ENCODE data around the gene KIF26B. TPM values are rescaled to one million over a fixed set of nuclear protein-coding genes. Genes with fewer than 3 reads are reported as not detected.

The KIF26B gene
- total RNA-seq, 2 donors from 2014 or later = not detected

DNA sequence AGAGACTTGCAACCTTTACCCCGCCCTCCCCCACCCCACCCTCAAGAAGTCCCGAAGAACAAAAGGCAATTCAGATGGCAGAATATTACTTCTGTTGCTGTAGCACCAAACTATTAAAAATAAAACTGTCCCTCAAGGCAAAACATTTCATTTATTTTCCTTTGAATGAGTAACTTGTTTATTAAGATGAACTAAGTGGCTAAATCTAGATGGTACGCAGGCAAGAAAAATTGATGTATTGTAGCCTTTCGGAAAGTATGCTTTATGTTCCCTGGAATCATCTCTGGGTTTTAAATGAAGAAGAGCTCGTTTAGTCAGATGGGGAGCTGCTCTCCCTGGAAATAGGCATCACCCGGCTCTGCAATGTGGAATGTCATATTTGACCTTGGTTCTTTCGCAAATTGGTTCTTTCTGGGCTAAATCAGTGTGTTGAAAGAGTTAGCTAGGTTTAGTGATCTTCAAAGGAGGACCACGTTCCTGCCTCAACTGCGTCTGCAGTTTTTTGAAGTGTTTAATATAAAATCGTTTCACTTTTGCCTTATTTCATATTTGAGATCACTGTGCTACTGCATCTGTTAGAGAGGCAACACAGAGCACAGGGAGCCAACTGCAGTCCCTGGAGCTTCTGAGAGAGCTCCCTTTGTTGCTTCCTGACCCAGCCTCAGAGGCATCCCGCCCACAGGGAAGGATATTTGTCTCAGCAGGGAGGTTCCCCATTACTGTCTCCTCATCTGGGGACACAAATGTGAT, 61.8 kb downstream of the KIF26B start:
- Mint-ChIP-seq H3K4me3 (no peak overlapping the region), H3K27me3 (no peaks in the 10 kb centered on the region), H3K36me3 (ENCODE audit: low read depth) (no peaks in the 10 kb centered on the region), H3K9me3 (no peaks in the 10 kb centered on the region), H3K27ac (no peak overlapping the region), H3K4me1 (no peaks in the 10 kb centered on the region)
- ATAC-seq (replicated peaks) = no peak

DNA sequence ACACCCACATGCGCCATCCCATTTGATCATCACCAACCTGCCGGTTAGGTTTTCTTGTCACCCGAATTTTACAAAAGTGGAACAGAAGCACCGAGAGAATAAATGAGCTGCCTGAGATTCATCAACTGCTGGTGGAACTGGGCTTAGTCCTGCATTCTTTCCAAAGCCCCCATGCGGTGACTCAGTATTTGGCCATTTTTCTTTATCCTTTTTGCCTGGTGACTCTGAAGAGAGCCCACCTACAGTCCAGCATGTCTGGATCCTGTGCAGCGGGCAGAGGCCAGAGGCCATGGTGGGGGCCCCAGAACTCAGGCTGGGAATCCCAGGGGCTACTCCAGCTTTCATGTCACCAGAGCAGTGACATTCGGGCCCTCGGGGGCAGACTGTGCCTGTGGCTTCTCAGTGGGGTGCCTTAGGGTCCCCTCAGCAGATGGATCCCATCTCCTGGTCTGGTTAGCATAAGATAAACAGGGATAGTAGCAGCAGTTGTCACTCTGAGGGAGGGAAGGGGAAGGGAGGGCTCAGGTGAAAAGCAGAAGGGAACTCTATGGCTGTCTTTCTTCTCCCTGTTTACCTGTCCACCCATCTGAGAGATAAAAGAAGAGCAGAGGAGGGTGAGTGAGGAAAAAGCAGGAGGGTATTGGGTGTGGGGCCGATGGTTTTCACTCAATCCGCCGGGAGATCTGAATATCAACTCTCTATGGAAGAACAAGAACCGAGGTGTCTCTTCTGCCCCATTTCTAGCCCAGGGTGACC, 63.2 kb downstream of the KIF26B start:
- Mint-ChIP-seq H3K4me3 (no peak overlapping the region), H3K4me1 (no peaks in the 10 kb centered on the region), H3K36me3 (ENCODE audit: low read depth) (no peaks in the 10 kb centered on the region), H3K9me3 (no peaks in the 10 kb centered on the region), H3K27ac (no peak overlapping the region), H3K27me3 (no peaks in the 10 kb centered on the region)
- no peak for ATAC-seq (replicated peaks)

- Mint-ChIP-seq H3K4me3 (no peak overlapping the region), H3K27me3 (no peaks in the 10 kb centered on the region), H3K4me1 (no peaks in the 10 kb centered on the region), H3K36me3 (ENCODE audit: low read depth) (no peaks in the 10 kb centered on the region), H3K9me3 (no peaks in the 10 kb centered on the region), H3K27ac (no peak overlapping the region)
- ATAC-seq (replicated peaks) = no peak
Observed at GRCh38 chr1:245220381-245220985, 65.7 kb downstream of the KIF26B start.

DNA sequence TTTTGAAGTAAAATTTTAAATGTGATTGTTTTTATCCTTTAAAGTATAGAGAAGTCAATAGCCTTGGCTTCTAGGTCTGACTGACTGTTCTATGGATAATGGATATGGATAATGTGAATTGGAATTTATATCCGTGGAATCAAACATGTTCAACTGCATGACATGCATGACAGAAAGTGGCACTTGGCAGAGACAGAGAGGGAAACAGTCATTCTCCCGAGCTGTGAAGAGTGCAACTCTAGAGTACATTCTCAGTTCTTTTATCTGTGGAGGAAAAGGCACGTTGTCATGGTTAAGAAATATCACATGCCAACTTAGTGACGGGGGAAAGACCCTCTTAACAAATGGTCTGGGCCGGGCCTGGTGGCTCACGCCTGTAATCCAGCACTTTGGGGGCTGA, 67.0 kb downstream of the KIF26B start:
- Mint-ChIP-seq H3K4me1 (no peaks in the 10 kb centered on the region), H3K36me3 (ENCODE audit: low read depth) (no peaks in the 10 kb centered on the region), H3K27me3 (no peaks in the 10 kb centered on the region), H3K4me3 (no peak overlapping the region), H3K9me3 (no peaks in the 10 kb centered on the region), H3K27ac (no peak overlapping the region)
- ATAC-seq (replicated peaks) = no peak

- no peaks in the 10 kb centered on the region for H3K27me3 Mint-ChIP-seq
- no peak overlapping the region for H3K27ac Mint-ChIP-seq
- H3K4me1 Mint-ChIP-seq = no peaks in the 10 kb centered on the region
- ATAC-seq (replicated peaks) = no peak
- no peaks in the 10 kb centered on the region for H3K9me3 Mint-ChIP-seq
- no peak overlapping the region for H3K4me3 Mint-ChIP-seq
- H3K36me3 Mint-ChIP-seq (ENCODE audit: low read depth) = no peaks in the 10 kb centered on the region
Observed at GRCh38 chr1:245222931-245223595, 68.3 kb downstream of the KIF26B start.

GRCh38 chr1:245225322-245226202, 70.8 kb downstream of the KIF26B start:
- Mint-ChIP-seq H3K4me3 (no peak overlapping the region), H3K27ac (no peak overlapping the region), H3K36me3 (ENCODE audit: low read depth) (no peaks in the 10 kb centered on the region), H3K9me3 (no peaks in the 10 kb centered on the region), H3K27me3 (no peaks in the 10 kb centered on the region), H3K4me1 (no peaks in the 10 kb centered on the region)
- no peak for ATAC-seq (replicated peaks)

DNA sequence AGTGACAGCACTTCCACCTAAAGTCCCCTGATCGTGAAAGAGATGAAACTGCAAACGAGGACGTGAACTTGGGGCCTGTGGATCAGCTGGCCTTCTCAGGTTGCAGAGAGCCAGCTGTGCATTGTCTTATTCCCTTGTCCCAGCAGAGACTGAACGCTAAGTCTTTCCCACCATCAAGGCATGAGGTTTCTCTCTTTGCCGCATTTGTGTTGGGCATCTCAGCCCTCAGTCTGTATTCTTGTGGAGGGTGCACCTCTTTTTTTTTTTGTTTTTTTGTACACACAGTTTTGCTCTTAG, 71.4 kb downstream of the KIF26B start:
- H3K27ac Mint-ChIP-seq = no peak overlapping the region
- H3K4me1 Mint-ChIP-seq = no peaks in the 10 kb centered on the region
- ATAC-seq (replicated peaks) = no peak
- no peaks in the 10 kb centered on the region for H3K27me3 Mint-ChIP-seq
- no peaks in the 10 kb centered on the region for H3K9me3 Mint-ChIP-seq
- H3K36me3 Mint-ChIP-seq (ENCODE audit: low read depth) = no peaks in the 10 kb centered on the region
- no peak overlapping the region for H3K4me3 Mint-ChIP-seq

GRCh38 chr1:245229051-245229450, 74.3 kb downstream of the KIF26B start:
- H3K9me3 Mint-ChIP-seq = no peaks in the 10 kb centered on the region
- H3K27ac Mint-ChIP-seq = no peak overlapping the region
- no peak overlapping the region for H3K4me3 Mint-ChIP-seq
- H3K36me3 Mint-ChIP-seq (ENCODE audit: low read depth) = no peaks in the 10 kb centered on the region
- no peaks in the 10 kb centered on the region for H3K27me3 Mint-ChIP-seq
- H3K4me1 Mint-ChIP-seq = no peaks in the 10 kb centered on the region
- no peak for ATAC-seq (replicated peaks)

GRCh38 chr1:245232931-245233330, 78.1 kb downstream of the KIF26B start:
- Mint-ChIP-seq H3K27ac (no peak overlapping the region), H3K4me3 (no peak overlapping the region), H3K27me3 (peaks cover 13% of the 10 kb centered on the region), H3K9me3 (no peaks in the 10 kb centered on the region), H3K4me1 (no peaks in the 10 kb centered on the region), H3K36me3 (ENCODE audit: low read depth) (no peaks in the 10 kb centered on the region)
- no peak for ATAC-seq (replicated peaks)

DNA sequence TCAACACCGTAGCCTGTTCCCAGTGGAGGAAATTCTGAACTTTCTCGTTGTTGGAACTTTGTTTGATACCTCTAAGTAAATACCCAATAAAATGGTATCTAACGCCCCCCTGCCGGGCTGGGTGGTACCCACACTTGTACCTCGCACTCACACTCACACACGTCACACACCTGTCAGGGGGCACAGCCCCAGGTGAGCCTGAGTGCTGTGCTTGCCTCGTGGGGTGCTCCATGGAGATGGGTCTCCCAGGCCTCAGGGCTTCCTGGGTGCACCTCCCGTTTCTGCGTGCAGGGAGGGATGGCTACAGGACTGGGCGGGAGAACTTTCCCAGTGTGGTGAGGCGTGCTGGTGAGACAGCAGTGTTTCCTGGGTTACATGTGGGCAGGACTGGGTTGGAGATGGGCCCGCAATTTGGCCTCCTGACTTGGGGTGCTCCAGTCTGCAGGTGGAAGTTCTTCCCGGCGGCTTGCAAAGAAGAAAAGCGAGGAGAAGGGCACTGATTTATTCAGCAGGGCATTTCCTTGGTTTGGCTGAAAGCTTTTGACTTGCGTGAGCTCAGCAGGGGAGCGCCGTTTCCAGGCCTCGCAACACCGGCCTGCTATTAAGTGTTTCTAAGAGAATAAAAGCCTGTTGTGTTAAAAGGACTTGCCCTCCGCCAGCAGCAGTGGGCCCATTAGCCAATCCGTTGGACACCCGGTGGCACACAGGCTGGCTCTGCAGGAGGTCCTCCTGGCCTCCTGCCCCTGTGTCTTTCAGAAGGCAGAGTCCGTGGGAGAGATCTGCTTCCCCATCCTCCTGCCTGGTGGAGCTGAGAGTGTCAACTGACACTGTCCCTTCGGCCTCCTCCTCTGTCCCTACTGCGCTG, 79.7 kb downstream of the KIF26B start:
- ATAC-seq (replicated peaks) = no peak
- Mint-ChIP-seq H3K4me1 (no peaks in the 10 kb centered on the region), H3K9me3 (no peaks in the 10 kb centered on the region), H3K4me3 (no peak overlapping the region), H3K27ac (no peak overlapping the region), H3K27me3 (peaks cover 16% of the 10 kb centered on the region), H3K36me3 (ENCODE audit: low read depth) (no peaks in the 10 kb centered on the region)

GRCh38 chr1:245235156-245235555, 80.4 kb downstream of the KIF26B start:
- Mint-ChIP-seq H3K4me1 (no peaks in the 10 kb centered on the region), H3K27ac (no peak overlapping the region), H3K27me3 (peaks cover 16% of the 10 kb centered on the region), H3K9me3 (no peaks in the 10 kb centered on the region), H3K36me3 (ENCODE audit: low read depth) (no peaks in the 10 kb centered on the region), H3K4me3 (no peak overlapping the region)
- ATAC-seq (replicated peaks) = no peak

DNA sequence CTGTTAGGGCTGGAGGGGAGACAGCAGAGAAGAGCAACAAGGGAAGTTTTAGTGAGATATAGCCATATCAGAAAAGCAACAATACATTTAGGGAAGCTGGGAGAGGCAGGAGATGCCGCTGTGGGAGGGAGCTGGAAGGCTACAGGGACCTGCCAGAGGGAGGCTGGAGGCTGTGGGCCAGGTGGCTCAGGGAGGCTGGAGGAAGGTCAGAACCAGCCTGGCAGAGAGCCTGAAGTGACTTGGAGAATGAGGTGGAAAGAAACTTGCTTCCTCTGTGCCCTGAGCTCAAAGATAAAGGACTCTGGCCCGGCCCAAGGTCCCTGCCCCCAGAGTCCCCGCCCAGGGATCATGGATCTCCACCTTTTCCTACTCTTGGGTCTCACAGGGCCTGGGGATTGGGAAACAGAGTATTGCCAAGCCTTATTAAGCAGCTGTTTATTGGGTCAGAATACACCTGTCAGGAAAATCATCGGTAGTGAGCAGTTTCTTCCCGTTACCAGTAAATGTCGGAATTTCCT, 85.9 kb downstream of the KIF26B start:
- Mint-ChIP-seq H3K27ac (no peak overlapping the region), H3K36me3 (ENCODE audit: low read depth) (no peaks in the 10 kb centered on the region), H3K4me1 (no peaks in the 10 kb centered on the region), H3K27me3 (peaks cover 17% of the 10 kb centered on the region), H3K9me3 (no peaks in the 10 kb centered on the region), H3K4me3 (no peak overlapping the region)
- ATAC-seq (replicated peaks) = no peak

- Mint-ChIP-seq H3K4me1 (no peaks in the 10 kb centered on the region), H3K9me3 (no peaks in the 10 kb centered on the region), H3K27ac (no peak overlapping the region), H3K4me3 (no peak overlapping the region), H3K27me3 (peaks cover 17% of the 10 kb centered on the region), H3K36me3 (ENCODE audit: low read depth) (no peaks in the 10 kb centered on the region)
- ATAC-seq (replicated peaks) = no peak
Observed at GRCh38 chr1:245241526-245242130, 86.8 kb downstream of the KIF26B start.

All from activated T-helper 17 cell treated with anti-CD3 and anti-CD28 coated beads, Interleukin-2, amount 50 U/mL, for 72 hours (primary cell).